ENCODE results near the gene ETS1. TPM values are rescaled to one million over a fixed set of nuclear protein-coding genes. Genes with fewer than 3 reads are reported as not detected.

ETS1 gene
- total RNA-seq, 4 donors from 2014 or later, result 46.3 to 70.6 (median 57.6) TPM

GRCh38 chr11:128509621-128510389 is 77.6 kb downstream of the ETS1 start:
- peaks cover 0 to 99% (median 56%) of the 10 kb centered on the region in 4 donors for H3K4me1 ChIP-seq
- H3K27ac ChIP-seq, result no peak overlapping the region
- no peaks in the 10 kb centered on the region for H3K27me3 ChIP-seq
- no peak overlapping the region for H3K4me3 ChIP-seq
- peaks cover 0 to 18% (median 0%) of the 10 kb centered on the region in 3 donors for H3K36me3 ChIP-seq
- no peaks in the 10 kb centered on the region for H3K9me3 ChIP-seq
- TF ChIP-seq POLR2A (IDR thresholded peaks at IDR 0.05), result no peak
- no peak for TF ChIP-seq EP300 (IDR thresholded peaks at IDR 0.05)
- no peak for TF ChIP-seq CTCF (IDR thresholded peaks at IDR 0.05)
- WGBS, 2 donors, result 80 to 83% methylated on average over 2 of the region's 2 CpGs
- no peak for DNase-seq (ENCODE audit: low spot score in 2 of 2)

- 79 to 82% methylated on average over 8 of the region's 8 CpGs for WGBS, 2 donors
- DNase-seq (ENCODE audit: low spot score in 2 of 2), result no peak
- Histone ChIP-seq H3K27ac (peak overlapping the region in 2 of 4 donors; percentile 52 to 67), H3K9me3 (no peaks in the 10 kb centered on the region), H3K4me1 (peaks cover 0 to 99% (median 57%) of the 10 kb centered on the region in 4 donors), H3K36me3 (peaks cover 0 to 18% (median 0%) of the 10 kb centered on the region in 3 donors), H3K27me3 (no peaks in the 10 kb centered on the region), H3K4me3 (no peak overlapping the region)
- no peak for TF ChIP-seq EP300 (IDR thresholded peaks at IDR 0.05)
- no peak for TF ChIP-seq CTCF (IDR thresholded peaks at IDR 0.05)
- TF ChIP-seq POLR2A (IDR thresholded peaks at IDR 0.05), result no peak
These were observed 78.4 kb downstream of the ETS1 start for GRCh38 chr11:128508770-128509510.

DNA sequence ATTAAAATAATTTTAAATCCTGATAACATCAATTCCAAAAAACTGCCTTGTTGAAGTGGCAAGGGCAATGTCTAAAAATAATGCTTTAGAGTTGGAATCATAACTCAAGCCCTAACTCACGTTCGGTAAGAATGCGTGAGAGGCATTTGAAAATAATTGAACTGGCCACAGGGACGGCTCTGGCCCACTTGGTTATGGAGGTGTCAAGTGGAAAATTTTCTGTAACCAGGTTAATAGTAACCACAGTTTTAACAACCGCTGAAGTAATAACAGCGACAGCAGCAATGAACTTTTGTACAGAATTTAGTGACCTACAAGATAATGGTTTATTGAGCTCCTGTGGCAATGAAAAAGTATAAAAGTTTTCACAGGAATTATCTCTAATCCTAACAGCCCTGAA is 79.4 kb downstream of the ETS1 start:
- 62 to 66% methylated on average over 6 of the region's 6 CpGs for WGBS, 2 donors
- H3K27ac ChIP-seq, result peak overlapping the region in 3 of 4 donors; percentile 52 to 67 (median 66)
- no peaks in the 10 kb centered on the region for H3K27me3 ChIP-seq
- peaks cover 0 to 99% (median 65%) of the 10 kb centered on the region in 4 donors for H3K4me1 ChIP-seq
- no peak for DNase-seq (ENCODE audit: low spot score in 2 of 2)
- no peaks in the 10 kb centered on the region for H3K9me3 ChIP-seq
- no peak for TF ChIP-seq EP300 (IDR thresholded peaks at IDR 0.05)
- TF ChIP-seq CTCF (IDR thresholded peaks at IDR 0.05), result no peak
- TF ChIP-seq POLR2A (IDR thresholded peaks at IDR 0.05), result no peak
- peaks cover 0 to 14% (median 0%) of the 10 kb centered on the region in 3 donors for H3K36me3 ChIP-seq
- H3K4me3 ChIP-seq, result no peak overlapping the region

GRCh38 chr11:128506999-128507611 is 80.3 kb downstream of the ETS1 start:
- Histone ChIP-seq H3K27ac (peak overlapping the region in 3 of 4 donors; percentile 52 to 67 (median 66)), H3K27me3 (no peaks in the 10 kb centered on the region), H3K9me3 (no peaks in the 10 kb centered on the region), H3K4me3 (peak overlapping the region in 3 of 4 donors; percentile 10 to 25 (median 13)), H3K36me3 (peaks cover 0 to 9% (median 0%) of the 10 kb centered on the region in 3 donors), H3K4me1 (peaks cover 0 to 100% (median 69%) of the 10 kb centered on the region in 4 donors)
- 18 to 21% methylated on average over 12 of the region's 12 CpGs for WGBS, 2 donors
- peak in 1 of 2 donors; percentile 19 for TF ChIP-seq POLR2A (IDR thresholded peaks at IDR 0.05)
- TF ChIP-seq EP300 (IDR thresholded peaks at IDR 0.05), result peak in 1 of 2 donors; percentile 67
- no peak for TF ChIP-seq CTCF (IDR thresholded peaks at IDR 0.05)
- peak; percentile 53 to 78 for DNase-seq (ENCODE audit: low spot score in 2 of 2)
